Activated naive CD4-positive, alpha-beta T cell treated with anti-CD3 and anti-CD28 coated beads for 36 hours (primary cell): ENCODE data around the gene TNRC6C. TPM values are rescaled to one million over a fixed set of nuclear protein-coding genes. Genes with fewer than 3 reads are reported as not detected.

Experiments
- CTCF ChIA-PET: fragments of 350-600 bp; sonication (Branson Sonifier 250); formaldehyde crosslinking; loops from one replicate; lab custom pipeline; 2021; ENCODE audit warnings: antibody characterized with exemption; lab: Charles Lee
- DNase-seq: peaks from one replicate; pipeline ENCODE4 v3.0.0-alpha.2; 2020
- H3K27ac Mint-ChIP-seq: one replicate; pipeline ENCODE4 v1.8.0; 2021; ENCODE audit warnings: mild to moderate bottlenecking, mixed read lengths
- H3K27me3 Mint-ChIP-seq: one replicate; pipeline ENCODE4 v1.8.0; 2021; ENCODE audit warnings: low read depth, mixed read lengths
- H3K36me3 Mint-ChIP-seq: one replicate; pipeline ENCODE4 v1.8.0; 2021; ENCODE audit warnings: low read depth, mixed read lengths
- H3K4me1 Mint-ChIP-seq: one replicate; pipeline ENCODE4 v1.8.0; 2021; ENCODE audit warnings: low read depth, mixed read lengths
- H3K4me3 Mint-ChIP-seq: one replicate; pipeline ENCODE4 v1.8.0; 2021; ENCODE audit warnings: mild to moderate bottlenecking, moderate library complexity, mixed read lengths
- H3K9me3 Mint-ChIP-seq: one replicate; pipeline ENCODE4 v1.8.0; 2021; ENCODE audit warnings: mixed read lengths
- intact Hi-C: fragments of 100-400 bp; cut with micrococcal nuclease; formaldehyde crosslinking; loops from one replicate; pipeline ENCODE4 v1.15.1; 2023
- total RNA-seq, 2 experiments: library from RNA; stranded (reverse); gene quantifications; one replicate each; pipeline ENCODE4 v1.2.3, GENCODE V29; 2021

Gene TNRC6C
- total RNA-seq, 2 experiments from 2014 or later, result 11.4 to 12.8 TPM

DNA sequence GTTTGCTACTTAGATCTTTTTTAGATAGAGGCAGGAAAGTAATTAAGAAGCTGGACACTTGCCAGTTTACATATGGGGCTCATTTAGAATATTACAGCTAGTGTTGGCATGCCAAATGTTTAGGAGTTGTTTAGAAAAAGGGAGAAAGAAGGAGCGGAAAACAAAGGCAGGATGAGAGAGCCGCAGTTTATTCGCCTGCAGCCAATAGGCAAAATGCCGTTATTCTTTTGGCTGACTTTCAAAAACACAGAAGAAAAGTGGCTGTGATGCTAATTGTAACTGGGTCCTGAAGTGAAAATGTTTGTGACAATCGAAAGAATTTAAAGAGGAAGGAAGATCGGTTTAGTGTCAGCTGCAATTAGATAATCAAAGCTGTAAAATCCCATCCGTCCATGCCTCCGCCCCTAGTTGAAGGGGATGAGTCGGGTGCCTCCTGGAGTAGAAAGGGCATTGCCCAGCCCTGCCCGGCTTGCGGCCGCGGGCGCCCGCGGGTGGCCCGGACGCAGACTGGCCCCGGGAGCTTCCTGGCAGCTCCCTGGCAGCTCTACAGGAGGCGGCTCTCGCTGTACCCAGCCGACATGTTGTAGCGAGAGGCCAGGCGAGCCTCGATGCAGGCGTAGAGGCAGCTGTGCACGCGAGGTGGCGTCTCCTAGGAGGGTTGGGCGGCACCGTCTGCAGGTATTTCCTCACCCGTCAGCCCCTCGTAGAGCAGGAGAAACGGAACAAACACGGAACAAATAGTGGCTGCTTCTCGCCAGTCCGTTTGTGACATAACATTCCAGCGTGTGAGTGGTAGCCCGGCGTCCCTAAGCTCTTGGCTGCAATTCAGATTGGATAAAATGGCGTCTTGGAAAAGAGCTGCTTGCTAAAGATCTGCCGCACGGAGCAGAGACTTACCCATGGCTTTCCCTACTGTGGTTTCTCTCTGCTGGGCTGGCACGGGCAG is 82.2 kb downstream of the TNRC6C start:
- CTCF ChIA-PET, result interaction anchor here (0.5 to 1.9 kb wide), 5 partner anchors 22 to 950 kb away, joined by 3 to 8 read pairs (median 3); no protein-coding TSS in a partner anchor
- peak; percentile 57 for DNase-seq
- Mint-ChIP-seq H3K27ac (peak overlapping the region; percentile 70), H3K36me3 (peaks cover 12% of the 10 kb centered on the region), H3K27me3 (no peaks in the 10 kb centered on the region), H3K4me3 (peak overlapping the region; percentile 76), H3K4me1 (peaks cover 20% of the 10 kb centered on the region), H3K9me3 (no peaks in the 10 kb centered on the region)
- intact Hi-C loops, result no loop called here

- H3K27ac Mint-ChIP-seq, result peak overlapping the region; percentile 70
- CTCF ChIA-PET, result interaction anchor here (0.5 to 1.9 kb wide), 5 partner anchors 18 to 210 kb away, joined by 3 to 8 read pairs (median 3); no protein-coding TSS in a partner anchor
- H3K9me3 Mint-ChIP-seq, result no peaks in the 10 kb centered on the region
- peaks cover 12% of the 10 kb centered on the region for H3K36me3 Mint-ChIP-seq
- intact Hi-C loops, result no loop called here
- no peaks in the 10 kb centered on the region for H3K27me3 Mint-ChIP-seq
- H3K4me1 Mint-ChIP-seq, result peaks cover 22% of the 10 kb centered on the region
- peak overlapping the region; percentile 76 for H3K4me3 Mint-ChIP-seq
- DNase-seq, result no peak
These were observed 83.1 kb downstream of the TNRC6C start for GRCh38 chr17:78041386-78042179.

DNA sequence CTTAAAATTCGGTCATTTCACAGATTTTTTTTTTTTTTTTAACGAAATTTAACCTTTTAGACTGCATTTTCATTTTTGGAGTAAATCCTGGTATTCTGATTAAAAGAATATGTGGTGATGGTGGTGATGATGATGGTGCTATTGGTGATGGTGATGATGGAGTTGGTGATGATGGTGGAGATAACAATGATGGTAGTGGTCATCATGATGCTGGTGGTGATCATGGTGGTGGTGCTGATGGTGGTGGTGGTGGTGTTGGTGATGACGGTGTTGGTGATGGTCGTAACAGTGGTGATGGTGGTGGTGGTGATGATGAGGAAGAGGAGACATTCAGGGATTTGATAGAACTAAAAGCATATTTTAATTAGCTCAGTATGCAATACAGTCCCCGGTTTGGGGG is 84.0 kb downstream of the TNRC6C start:
- CTCF ChIA-PET, result interaction anchor here (0.5 to 1.8 kb wide), 2 partner anchors 23 to 206 kb away, joined by 3 to 11 read pairs; no protein-coding TSS in a partner anchor
- Mint-ChIP-seq H3K27ac (no peak overlapping the region), H3K4me3 (no peak overlapping the region), H3K27me3 (no peaks in the 10 kb centered on the region), H3K36me3 (peaks cover 12% of the 10 kb centered on the region), H3K9me3 (no peaks in the 10 kb centered on the region), H3K4me1 (peaks cover 24% of the 10 kb centered on the region)
- intact Hi-C loops, result no loop called here
- no peak for DNase-seq

DNA sequence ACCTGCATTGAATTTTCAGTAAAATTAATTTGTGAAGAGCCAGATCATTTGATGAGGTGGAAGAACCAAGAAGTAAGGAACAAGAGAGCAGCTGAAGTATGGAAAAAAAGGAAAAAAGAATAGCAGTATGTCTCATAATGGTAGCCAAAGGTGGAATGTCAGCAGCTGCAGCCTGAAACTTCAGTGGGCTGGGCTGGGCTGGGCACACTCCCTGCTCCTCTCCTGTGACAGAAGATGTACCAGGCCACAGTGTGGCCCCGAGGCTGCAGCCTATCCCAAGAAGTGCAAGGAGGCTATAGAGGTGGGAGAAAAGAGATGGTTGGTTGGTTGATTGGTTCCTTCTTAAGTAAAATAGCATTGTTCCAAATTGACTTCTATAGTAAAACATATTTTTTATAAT is 84.5 kb downstream of the TNRC6C start:
- no peak for DNase-seq
- H3K4me1 Mint-ChIP-seq, result peaks cover 25% of the 10 kb centered on the region
- no peak overlapping the region for H3K4me3 Mint-ChIP-seq
- H3K9me3 Mint-ChIP-seq, result no peaks in the 10 kb centered on the region
- H3K36me3 Mint-ChIP-seq, result peaks cover 11% of the 10 kb centered on the region
- CTCF ChIA-PET, result interaction anchor here (1.8 kb wide), 1 partner anchor 23 kb away, joined by 11 read pairs; no protein-coding TSS in a partner anchor
- no peak overlapping the region for H3K27ac Mint-ChIP-seq
- intact Hi-C loops, result no loop called here
- no peaks in the 10 kb centered on the region for H3K27me3 Mint-ChIP-seq

GRCh38 chr17:78044280-78044835 is 85.9 kb downstream of the TNRC6C start:
- DNase-seq, result no peak
- peaks cover 15% of the 10 kb centered on the region for H3K36me3 Mint-ChIP-seq
- H3K4me3 Mint-ChIP-seq, result no peak overlapping the region
- no peaks in the 10 kb centered on the region for H3K27me3 Mint-ChIP-seq
- no peaks in the 10 kb centered on the region for H3K9me3 Mint-ChIP-seq
- intact Hi-C loops, result no loop called here
- H3K27ac Mint-ChIP-seq, result no peak overlapping the region
- CTCF ChIA-PET, result interaction anchor here (1.8 kb wide), 1 partner anchor 25 kb away, joined by 11 read pairs; no protein-coding TSS in a partner anchor
- peaks cover 34% of the 10 kb centered on the region for H3K4me1 Mint-ChIP-seq

GRCh38 chr17:78045316-78045715 is 86.8 kb downstream of the TNRC6C start:
- intact Hi-C loops, result no loop called here
- no peaks in the 10 kb centered on the region for H3K9me3 Mint-ChIP-seq
- peak; percentile 35 for DNase-seq
- CTCF ChIA-PET, result no interaction called here
- H3K36me3 Mint-ChIP-seq, result peaks cover 23% of the 10 kb centered on the region
- H3K4me3 Mint-ChIP-seq, result no peak overlapping the region
- H3K27ac Mint-ChIP-seq, result no peak overlapping the region
- H3K27me3 Mint-ChIP-seq, result no peaks in the 10 kb centered on the region
- peaks cover 43% of the 10 kb centered on the region for H3K4me1 Mint-ChIP-seq

DNA sequence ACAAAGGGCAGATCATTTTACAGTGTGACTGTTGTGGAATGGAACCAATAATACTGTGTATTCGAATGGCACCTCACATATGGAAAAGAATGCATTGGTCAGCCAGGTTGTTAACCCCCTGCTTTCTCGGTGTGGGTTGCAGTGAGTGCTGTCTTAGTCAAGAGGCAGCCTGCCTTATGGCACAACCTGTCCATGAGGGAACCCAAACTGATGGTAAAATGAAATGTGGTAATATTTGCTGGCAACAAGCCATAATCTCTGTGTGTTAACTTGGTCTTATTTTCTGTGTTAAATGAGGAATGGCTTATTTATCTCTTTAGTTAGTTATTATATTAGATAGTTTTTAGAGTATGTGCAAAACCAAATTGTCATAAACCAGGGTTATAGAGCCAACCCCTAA is 88.4 kb downstream of the TNRC6C start:
- Mint-ChIP-seq H3K27ac (no peak overlapping the region), H3K4me1 (peaks cover 43% of the 10 kb centered on the region), H3K4me3 (no peak overlapping the region), H3K36me3 (peaks cover 29% of the 10 kb centered on the region), H3K9me3 (no peaks in the 10 kb centered on the region), H3K27me3 (no peaks in the 10 kb centered on the region)
- CTCF ChIA-PET, result interaction anchor here (0.7 to 0.8 kb wide), 2 partner anchors 10 to 1471 kb away, joined by 3 read pairs; no protein-coding TSS in a partner anchor
- intact Hi-C loops, result no loop called here
- no peak for DNase-seq

- Mint-ChIP-seq H3K27ac (no peak overlapping the region), H3K9me3 (no peaks in the 10 kb centered on the region), H3K4me1 (peaks cover 36% of the 10 kb centered on the region), H3K36me3 (peaks cover 28% of the 10 kb centered on the region), H3K27me3 (no peaks in the 10 kb centered on the region), H3K4me3 (no peak overlapping the region)
- no peak for DNase-seq
- CTCF ChIA-PET, result interaction anchor here (1.1 to 1.8 kb wide), 2 partner anchors 29 to 36 kb away, joined by 3 to 6 read pairs; no protein-coding TSS in a partner anchor
- intact Hi-C loops, result loop anchor here (2.0 kb wide), 1 partner anchor 30 kb away; no protein-coding TSS in a partner anchor
These were observed 90.1 kb downstream of the TNRC6C start for GRCh38 chr17:78048346-78049292.

GRCh38 chr17:78049609-78050008 is 91.1 kb downstream of the TNRC6C start:
- Mint-ChIP-seq H3K27me3 (no peaks in the 10 kb centered on the region), H3K4me3 (no peak overlapping the region), H3K27ac (peak overlapping the region; percentile 30), H3K9me3 (no peaks in the 10 kb centered on the region), H3K4me1 (peaks cover 35% of the 10 kb centered on the region), H3K36me3 (peaks cover 23% of the 10 kb centered on the region)
- DNase-seq, result peak; percentile 32
- intact Hi-C loops, result loop anchor here (2.0 kb wide), 1 partner anchor 31 kb away; no protein-coding TSS in a partner anchor
- CTCF ChIA-PET, result no interaction called here

- CTCF ChIA-PET, result interaction anchor here (0.6 kb wide), 1 partner anchor 74 kb away, joined by 3 read pairs; no protein-coding TSS in a partner anchor
These were observed 92.9 kb downstream of the TNRC6C start for GRCh38 chr17:78051186-78051972.

More at GRCh38 chr17:78051186-78051972, 92.9 kb downstream of the TNRC6C start:
- Mint-ChIP-seq H3K9me3 (no peaks in the 10 kb centered on the region), H3K4me1 (peaks cover 26% of the 10 kb centered on the region), H3K27me3 (no peaks in the 10 kb centered on the region), H3K36me3 (peaks cover 19% of the 10 kb centered on the region), H3K27ac (no peak overlapping the region), H3K4me3 (no peak overlapping the region)
- DNase-seq, result no peak
- intact Hi-C loops, result no loop called here
